ENCODE data around the gene ZFHX3. TPM values are rescaled to one million over a fixed set of nuclear protein-coding genes. Genes with fewer than 3 reads are reported as not detected.

The ZFHX3 gene
- total and polyA plus RNA-seq, 2 donors (not counting 3 experiments of a cell fraction or from before 2014, with no cell fraction given) = 3.7 to 18.8 TPM

DNA sequence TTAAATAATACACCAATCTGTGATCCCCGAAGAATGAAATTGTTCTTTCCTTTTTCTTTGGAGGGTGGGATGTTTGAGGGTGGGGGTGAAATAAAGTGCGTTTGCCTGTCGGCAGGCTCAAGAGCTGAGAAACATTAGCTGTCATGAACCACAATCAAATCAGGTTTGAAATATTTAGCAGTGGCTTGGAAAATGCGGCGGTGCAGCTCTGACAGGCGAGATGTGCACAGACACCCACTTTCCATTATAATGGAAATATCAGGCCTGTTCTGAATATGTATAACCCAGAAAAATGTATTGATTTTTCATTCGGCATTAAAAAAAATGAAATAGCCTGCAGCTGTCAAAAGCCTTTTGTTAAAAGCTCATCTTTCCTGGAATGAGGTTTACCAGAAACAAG lies 212.8 kb downstream of the ZFHX3 start:
- Histone ChIP-seq H3K4me1 (ENCODE audit: control insufficient read depth, extremely low read depth, insufficient read depth, low read length) (no peaks in the 10 kb centered on the region), H3K9me1 (replicated peaks; ENCODE audit: control insufficient read depth, extremely low read depth, insufficient read depth, low read length) (no peaks in the 10 kb centered on the region), H3K9ac (replicated peaks; ENCODE audit: extremely low read depth, insufficient read depth, low read length) (no peak overlapping the region), H3K27ac (ENCODE audit: insufficient read depth, low read depth, low read length) (no peak overlapping the region), H3K4me2 (ENCODE audit: insufficient read depth, low read length) (no peak overlapping the region), H3K27me3 (ENCODE audit: control insufficient read depth in 2 of 2, insufficient read depth in 2 of 2, low read length in 2 of 2) (no peaks in the 10 kb centered on the region), H3K9me3 (replicated peaks; ENCODE audit: control insufficient read depth, insufficient read depth, low read length) (no peaks in the 10 kb centered on the region), H3K79me2 (ENCODE audit: control insufficient read depth, insufficient read depth, low read length) (no peaks in the 10 kb centered on the region), H3K4me3 (replicated peaks in 1 of 3; ENCODE audit: insufficient read depth in 1 of 3, low read depth in 1 of 3, low read length in 3 of 3) (no peak overlapping the region), H2AFZ (ENCODE audit: low read depth, low read length) (no peak overlapping the region), H3K36me3 (ENCODE audit: control insufficient read depth in 2 of 2, extremely low read depth in 1 of 2, insufficient read depth in 2 of 2, low read length in 2 of 2) (no peaks in the 10 kb centered on the region), H4K20me1 (replicated peaks; ENCODE audit: control insufficient read depth, extremely low read depth, insufficient read depth, low read length) (no peaks in the 10 kb centered on the region)
- FAIRE-seq (no peak), DNase-seq (ENCODE audit: low read depth, low spot score) (no peak)
- dilution Hi-C loops (cut with MboI; ENCODE audit: extremely low pct_ligation_motif_present, low sequenced_read_pairs) = no loop called here
- TF ChIP-seq MYC (IDR thresholded peaks at IDR 0.05; ENCODE audit: low read depth, low read length) = no peak
- no peak for TF ChIP-seq FOS (IDR thresholded peaks at IDR 0.05; ENCODE audit: borderline replicate concordance, insufficient read depth, low read length)
- TF ChIP-seq EZH2 (IDR thresholded peaks at IDR 0.05; ENCODE audit: borderline replicate concordance, low read depth, low read length, severe bottlenecking) = no peak
- no peak for TF ChIP-seq POLR2A (IDR thresholded peaks at IDR 0.05; ENCODE audit: low read depth, low read length)
- TF ChIP-seq JUN (IDR thresholded peaks at IDR 0.05; ENCODE audit: borderline replicate concordance, insufficient read depth, insufficient read length, low read depth) = no peak
- TF ChIP-seq MAX (IDR thresholded peaks at IDR 0.05; ENCODE audit: insufficient read depth, insufficient read length) = no peak
- no peak for TF ChIP-seq GATA2 (IDR thresholded peaks at IDR 0.05; ENCODE audit: insufficient read depth, insufficient read length, low read depth, low read length)
- TF ChIP-seq, protein P1, sequence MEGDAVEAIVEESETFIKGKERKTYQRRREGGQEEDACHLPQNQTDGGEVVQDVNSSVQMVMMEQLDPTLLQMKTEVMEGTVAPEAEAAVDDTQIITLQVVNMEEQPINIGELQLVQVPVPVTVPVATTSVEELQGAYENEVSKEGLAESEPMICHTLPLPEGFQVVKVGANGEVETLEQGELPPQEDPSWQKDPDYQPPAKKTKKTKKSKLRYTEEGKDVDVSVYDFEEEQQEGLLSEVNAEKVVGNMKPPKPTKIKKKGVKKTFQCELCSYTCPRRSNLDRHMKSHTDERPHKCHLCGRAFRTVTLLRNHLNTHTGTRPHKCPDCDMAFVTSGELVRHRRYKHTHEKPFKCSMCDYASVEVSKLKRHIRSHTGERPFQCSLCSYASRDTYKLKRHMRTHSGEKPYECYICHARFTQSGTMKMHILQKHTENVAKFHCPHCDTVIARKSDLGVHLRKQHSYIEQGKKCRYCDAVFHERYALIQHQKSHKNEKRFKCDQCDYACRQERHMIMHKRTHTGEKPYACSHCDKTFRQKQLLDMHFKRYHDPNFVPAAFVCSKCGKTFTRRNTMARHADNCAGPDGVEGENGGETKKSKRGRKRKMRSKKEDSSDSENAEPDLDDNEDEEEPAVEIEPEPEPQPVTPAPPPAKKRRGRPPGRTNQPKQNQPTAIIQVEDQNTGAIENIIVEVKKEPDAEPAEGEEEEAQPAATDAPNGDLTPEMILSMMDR (IDR thresholded peaks at IDR 0.05; ENCODE audit: extremely low read depth in 1 of 2, insufficient read depth in 1 of 2, low read depth in 1 of 2, low read length in 2 of 2) = no peak
- TF ChIP-seq POLR2AphosphoS5 (IDR thresholded peaks at IDR 0.05; ENCODE audit: insufficient read depth, low read depth, low read length) = no peak
- intact Hi-C loops (cut with micrococcal nuclease) = no loop called here
- no TSS peak for BruUV-seq (replicated peaks)
- ChIA-PET CTCF (interaction anchor here (0.7 to 1.2 kb wide), 3 partner anchors 9 to 42 kb away, joined by 3 to 5 read pairs (median 3); no protein-coding TSS in a partner anchor), POLR2A (no interaction called here)

Measured in endothelial cell of umbilical vein (primary cell).